IPS-NIHi11 (cell line): ENCODE data around the gene DIPK2A.

Experiments
- DNase-seq: peaks from one replicate; pipeline ENCODE4 v3.0.0; 2012; ENCODE audit warnings: mixed read lengths, low spot score

DIPK2A gene

GRCh38 chr3:143974271-143975238, 2.9 kb downstream of the DIPK2A start:
- no peak for DNase-seq

- no peak for DNase-seq
Observed at GRCh38 chr3:143975554-143976152, 4.0 kb downstream of the DIPK2A start.

DNA sequence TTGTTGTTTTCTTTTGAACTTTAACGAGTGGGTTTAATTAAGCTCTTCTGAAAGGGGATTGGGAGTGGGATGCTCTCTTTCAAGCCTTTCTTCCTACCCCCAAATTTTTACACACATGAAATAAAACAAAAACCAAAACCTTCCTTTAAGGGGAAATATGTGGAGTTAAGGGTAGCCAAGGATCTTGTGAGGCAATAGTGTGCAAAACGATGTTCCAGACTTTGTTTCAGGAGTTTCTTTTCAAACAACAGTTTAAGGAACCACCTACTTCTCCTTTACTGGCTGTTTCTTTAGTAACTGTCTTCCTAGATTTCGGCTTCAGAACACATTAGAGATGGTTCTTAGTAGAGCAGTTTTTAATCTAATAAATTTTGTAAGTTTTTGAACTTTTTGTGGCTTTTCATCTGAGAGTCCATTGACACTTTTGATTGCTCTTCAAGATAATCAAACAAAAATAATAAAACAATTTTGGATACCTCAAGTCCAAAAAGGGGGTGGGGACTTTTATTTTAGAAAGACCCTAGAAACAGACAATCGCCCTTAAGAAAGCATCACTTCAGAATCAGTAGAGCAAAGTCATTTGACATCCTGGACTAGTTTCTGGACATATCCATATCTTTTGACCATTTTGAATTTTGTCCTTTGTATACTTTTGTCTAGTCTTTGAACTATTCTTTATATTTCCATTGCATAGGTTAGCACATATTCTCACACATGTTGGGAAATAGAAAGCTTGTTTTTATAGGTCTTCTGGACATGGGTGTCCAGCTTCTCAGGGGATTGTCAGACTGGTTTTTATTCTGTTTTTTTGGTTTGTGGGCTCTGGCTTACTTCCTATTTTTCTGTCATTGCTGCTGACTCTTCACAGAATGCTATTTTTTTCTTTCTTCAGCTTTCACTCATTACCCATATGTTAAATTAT, 6.0 kb downstream of the DIPK2A start:
- no peak for DNase-seq

DNA sequence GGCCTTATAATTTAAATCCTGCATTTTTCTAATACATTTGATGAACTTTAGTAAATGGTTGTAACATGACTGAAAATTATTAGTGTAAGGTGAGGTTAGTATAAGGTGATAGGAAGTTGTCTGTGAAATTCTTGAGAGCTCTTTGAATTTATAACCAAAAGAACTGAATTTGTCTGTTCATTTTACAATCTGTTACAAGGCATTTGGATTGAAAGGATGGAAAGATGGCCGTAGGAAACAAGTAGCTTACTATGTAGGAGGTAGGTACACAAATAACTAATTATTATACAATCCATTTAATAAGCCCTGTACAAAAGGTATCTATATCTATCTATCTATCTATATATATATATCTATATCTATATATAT, 6.6 kb downstream of the DIPK2A start:
- no peak for DNase-seq

GRCh38 chr3:143979041-143979440, 7.4 kb downstream of the DIPK2A start:
- DNase-seq, result no peak

GRCh38 chr3:143979813-143980212, 8.2 kb downstream of the DIPK2A start:
- DNase-seq, result no peak

GRCh38 chr3:143988306-143988705, 16.7 kb downstream of the DIPK2A start:
- no peak for DNase-seq

DNA sequence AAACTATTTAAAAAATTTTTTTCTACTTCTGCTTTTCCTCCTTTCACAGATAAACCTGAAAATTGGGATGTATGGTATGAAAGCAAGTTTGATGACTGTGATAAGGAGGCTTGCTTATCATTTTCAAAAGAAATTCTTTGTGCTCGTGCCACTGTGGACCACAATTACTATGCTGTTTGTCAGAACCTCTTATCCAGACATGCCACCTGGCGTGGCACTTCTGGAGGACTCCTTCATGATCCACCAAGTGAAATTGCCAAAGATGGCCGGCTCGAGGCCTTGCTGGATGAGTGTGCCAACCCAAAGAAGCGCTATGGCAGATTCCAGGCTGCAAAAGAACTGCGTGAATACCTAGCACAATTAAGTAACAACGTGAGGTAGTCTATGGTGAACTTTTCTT, 17.8 kb downstream of the DIPK2A start:
- no peak for DNase-seq

DNA sequence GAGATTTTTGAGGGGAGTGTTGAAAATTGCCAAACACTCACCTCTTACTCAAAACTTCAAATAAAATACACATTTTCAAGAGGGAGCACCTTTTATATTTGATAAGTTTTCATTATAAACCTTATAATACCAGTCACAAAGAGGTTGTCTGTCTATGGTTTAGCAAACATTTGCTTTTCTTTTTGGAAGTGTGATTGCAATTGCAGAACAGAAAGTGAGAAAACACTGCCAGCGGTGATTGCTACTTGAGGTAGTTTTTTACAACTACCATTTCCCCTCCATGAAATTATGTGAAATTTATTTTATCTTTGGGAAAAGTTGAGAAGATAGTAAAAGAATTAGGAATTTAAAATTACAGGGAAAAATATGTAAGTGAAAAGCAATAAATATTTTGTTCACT, 20.1 kb downstream of the DIPK2A start:
- DNase-seq, result no peak

DNA sequence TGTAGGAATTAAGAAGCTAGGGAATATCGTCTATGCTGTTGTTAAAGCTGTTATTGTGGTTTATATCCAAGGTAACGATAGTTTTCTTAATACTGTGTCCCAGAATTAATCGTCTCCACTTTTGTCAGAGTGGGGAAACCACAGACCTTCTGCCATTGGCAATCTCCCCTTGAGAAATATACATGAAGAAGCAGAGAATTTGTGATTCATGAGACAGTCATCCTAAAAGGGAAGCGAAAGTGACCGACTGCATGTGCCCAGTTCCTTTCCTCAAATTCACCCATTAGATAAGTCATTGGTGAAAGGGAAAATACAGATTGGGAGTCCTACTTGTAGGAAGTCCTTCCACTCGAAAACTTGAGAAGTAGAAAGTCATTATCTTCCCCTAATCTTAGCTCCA, 26.6 kb downstream of the DIPK2A start:
- no peak for DNase-seq

DNA sequence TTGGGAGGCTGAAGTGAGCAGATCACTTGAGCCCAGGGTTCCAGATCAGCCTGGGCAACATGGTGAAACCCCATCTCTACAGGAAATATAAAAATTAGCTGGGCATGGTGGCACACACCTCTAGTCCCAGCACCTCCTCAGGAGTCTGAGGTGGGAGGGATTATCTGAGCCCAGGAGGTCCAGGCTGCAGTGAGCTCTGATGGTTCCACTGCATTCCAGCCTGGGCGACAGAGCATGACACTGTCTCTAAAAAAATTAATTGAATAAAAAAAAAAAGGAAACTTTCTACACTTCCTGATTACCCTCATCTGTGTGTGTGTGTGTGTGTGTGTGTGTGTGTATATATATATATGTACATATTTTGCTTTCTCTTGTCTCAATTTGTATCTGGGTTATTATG, 31.4 kb downstream of the DIPK2A start:
- DNase-seq, result no peak

GRCh38 chr3:144010371-144010770, 38.7 kb downstream of the DIPK2A start:
- no peak for DNase-seq

DNA sequence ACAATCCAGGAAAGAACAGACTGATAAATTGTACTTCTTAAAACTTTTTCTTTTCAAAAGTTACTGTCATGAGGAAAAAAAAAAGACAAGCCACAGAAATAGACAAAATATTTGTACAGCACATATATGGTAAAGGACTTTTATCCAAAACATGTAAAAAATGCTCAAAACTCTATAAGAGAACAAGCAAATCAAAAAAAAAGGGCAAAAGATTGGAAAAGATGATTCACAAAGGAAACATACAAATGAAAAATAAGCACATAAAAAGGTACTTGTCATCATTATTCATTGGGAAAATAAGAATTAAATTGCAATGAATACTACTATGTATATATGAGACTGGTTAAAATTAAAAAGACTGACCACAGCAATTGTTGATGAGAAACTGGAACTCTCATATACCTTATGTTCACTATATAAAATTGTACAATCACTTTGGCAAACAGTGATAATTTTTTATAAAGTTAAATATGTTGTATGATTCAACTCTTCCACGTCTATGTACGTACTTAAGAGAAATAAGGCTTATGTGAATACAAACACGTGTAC, 39.7 kb downstream of the DIPK2A start:
- DNase-seq, result no peak

GRCh38 chr3:144015133-144015532, 43.5 kb downstream of the DIPK2A start:
- no peak for DNase-seq

DNA sequence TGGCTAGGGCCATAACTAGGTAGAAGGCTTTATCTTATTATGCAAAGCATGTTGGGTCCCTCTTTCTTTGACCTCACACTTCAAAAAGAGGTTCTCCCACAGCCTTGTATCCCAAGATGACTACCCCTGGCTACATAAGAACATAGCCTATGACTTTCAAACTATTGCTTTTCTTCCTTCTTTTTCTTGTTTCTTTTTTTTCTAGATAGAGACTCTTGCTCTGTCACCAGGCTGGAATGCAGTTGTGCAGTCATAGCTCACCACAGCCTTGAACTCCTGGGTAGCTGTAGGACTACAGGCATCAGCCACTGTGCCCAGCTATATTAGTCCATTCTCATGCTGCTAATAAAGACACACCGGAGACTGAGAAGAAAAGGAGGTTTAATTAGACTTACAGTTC, 47.2 kb downstream of the DIPK2A start:
- DNase-seq, result no peak
